MG63 (cell line): ENCODE results near the gene CYB561A3. TPM values are rescaled to one million over a fixed set of nuclear protein-coding genes. Genes with fewer than 3 reads are reported as not detected.
A peak's percentile ranks its signal among the peaks of the same experiment; 100 is the strongest.
"Not testable (repeated sequence)": the region's sequence is repeated elsewhere in the genome, so short reads cannot be mapped to it uniquely, and the experiment has no call there.

Source experiments
- DNase-seq: peaks from one replicate; pipeline ENCODE4 v3.0.0-alpha.2; 2020
- H3K27me3 ChIP-seq: fragments of 250-450 bp; sonication (Bioruptor Pico); 2 replicates; pipeline ENCODE4 v1.5.1; 2020; ENCODE audit warnings: mild to moderate bottlenecking, moderate library complexity
- H3K36me3 ChIP-seq: fragments of 250-450 bp; sonication (Bioruptor Pico); 2 replicates; pipeline ENCODE4 v1.5.1; 2020; ENCODE audit warnings: mild to moderate bottlenecking, moderate library complexity
- H3K4me3 ChIP-seq: fragments of 250-450 bp; sonication (Bioruptor Pico); 2 replicates; pipeline ENCODE4 v1.5.1; 2020; ENCODE audit warnings: mild to moderate bottlenecking, moderate library complexity
- H3K9me3 ChIP-seq: fragments of 250-450 bp; sonication (Bioruptor Pico); 2 replicates; pipeline ENCODE4 v1.5.1; 2020; ENCODE audit warnings: mild to moderate bottlenecking, moderate library complexity
- total RNA-seq: library from RNA; depleted of rRNA; stranded (reverse); fragments of >200 nt; shearing (Covaris generic); gene quantifications from 2 replicates; pipeline ENCODE4 v1.2.3, GENCODE V29; 2014; ENCODE audit warnings: low replicate concordance; rRNA removed

The CYB561A3 gene
- 50.5 and 60.2 TPM in 2 replicates for total RNA-seq

- Histone ChIP-seq H3K4me3 (peak within 1 kb of the TSS; percentile 73), H3K36me3 (peaks cover 41% of the 10 kb centered on the region), H3K27me3 (no peaks in the 10 kb centered on the region), H3K9me3 (no peaks in the 10 kb centered on the region)
- DNase-seq, result peak; percentile 95
These were observed at the start of gene CYB561A3, which contains the start of gene TMEM138 for GRCh38 chr11:61361741-61362541. TSS of gene CYB561A3 (minus strand) at chr11:61361882. CDS start at chr11:61356713, 5,169 bp downstream. TSS of gene TMEM138 (plus strand) at chr11:61362374. CDS start at chr11:61364391, 2,017 bp downstream.

- peaks cover 91% of the 10 kb centered on the region for H3K36me3 ChIP-seq
- H3K4me3 ChIP-seq, result no peak overlapping the region
- no peaks in the 10 kb centered on the region for H3K9me3 ChIP-seq
- no peak for DNase-seq
- no peaks in the 10 kb centered on the region for H3K27me3 ChIP-seq
These were observed 45.5 kb upstream of the CYB561A3 start for GRCh38 chr11:61406991-61407728.

- H3K4me3 ChIP-seq, result no peak overlapping the region
- no peak for DNase-seq
- no peaks in the 10 kb centered on the region for H3K27me3 ChIP-seq
- no peaks in the 10 kb centered on the region for H3K9me3 ChIP-seq
- peaks cover 88% of the 10 kb centered on the region for H3K36me3 ChIP-seq
These were observed 44.4 kb upstream of the CYB561A3 start for GRCh38 chr11:61406067-61406466.

DNA sequence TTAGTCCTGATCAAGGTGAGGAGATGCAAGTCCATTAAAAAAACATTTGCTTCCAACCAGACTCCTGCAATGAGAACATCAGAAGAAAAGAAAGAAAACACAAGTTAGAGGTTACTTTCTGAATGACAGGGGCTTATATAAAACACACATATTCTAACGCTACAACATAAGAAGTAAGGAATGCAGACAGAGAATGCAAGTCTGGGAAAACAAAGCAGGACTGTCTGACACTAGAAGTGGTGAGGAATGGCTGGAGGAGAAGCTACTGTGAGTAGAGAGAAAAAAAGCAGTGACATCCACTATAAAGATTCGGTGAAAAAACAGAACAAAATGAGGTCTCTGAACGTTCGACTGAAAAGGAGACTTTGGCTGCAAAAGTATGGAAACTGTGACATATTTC lies 43.0 kb upstream of the CYB561A3 start:
- Histone ChIP-seq H3K36me3 (peaks cover 74% of the 10 kb centered on the region), H3K9me3 (no peaks in the 10 kb centered on the region), H3K4me3 (no peak overlapping the region), H3K27me3 (no peaks in the 10 kb centered on the region)
- no peak for DNase-seq

GRCh38 chr11:61404103-61404502 lies 42.4 kb upstream of the CYB561A3 start:
- DNase-seq, result no peak
- peaks cover 71% of the 10 kb centered on the region for H3K36me3 ChIP-seq
- H3K4me3 ChIP-seq, result no peak overlapping the region
- no peaks in the 10 kb centered on the region for H3K27me3 ChIP-seq
- H3K9me3 ChIP-seq, result no peaks in the 10 kb centered on the region

DNA sequence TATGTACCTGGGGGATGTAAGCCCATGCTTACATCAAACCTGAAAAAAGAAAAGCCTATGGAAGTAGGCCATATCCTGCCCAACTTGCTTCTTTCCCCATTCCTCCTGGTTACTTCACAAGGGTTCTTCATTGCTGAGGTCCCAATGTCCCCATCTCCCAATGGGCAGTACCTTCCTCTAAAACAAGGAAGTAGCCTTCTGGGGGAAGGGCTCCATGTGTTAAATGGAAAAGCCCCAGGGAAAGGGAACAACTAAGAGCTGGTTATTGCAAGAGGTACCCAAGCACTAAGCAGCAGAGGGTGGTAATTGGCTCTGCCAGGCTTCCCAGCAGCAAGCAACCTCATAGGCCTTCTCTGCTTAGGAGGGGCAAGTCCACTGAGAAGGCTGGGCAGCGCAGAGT lies 42.0 kb upstream of the CYB561A3 start:
- H3K27me3 ChIP-seq, result no peaks in the 10 kb centered on the region
- DNase-seq, result no peak
- H3K4me3 ChIP-seq, result no peak overlapping the region
- peaks cover 66% of the 10 kb centered on the region for H3K36me3 ChIP-seq
- H3K9me3 ChIP-seq, result no peaks in the 10 kb centered on the region

DNA sequence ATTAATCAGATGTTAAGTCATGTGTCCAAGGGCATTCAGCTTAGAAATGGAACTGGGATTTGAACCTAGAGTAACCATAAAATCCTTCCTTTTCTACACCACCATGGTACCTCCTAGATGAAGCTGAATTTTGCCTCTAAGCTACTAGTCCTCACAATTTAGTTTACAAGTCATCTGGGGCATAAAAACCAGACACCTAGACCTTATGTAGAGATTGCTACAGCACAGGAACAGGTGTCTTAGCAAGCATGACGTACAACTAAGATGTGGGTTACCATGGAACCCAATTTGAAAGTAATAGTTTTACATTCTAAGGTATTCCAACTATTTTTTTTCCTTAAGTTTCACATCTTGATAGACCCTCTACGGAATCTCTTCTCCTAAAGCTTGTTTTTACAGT lies 39.9 kb upstream of the CYB561A3 start:
- Histone ChIP-seq H3K4me3 (no peak overlapping the region), H3K9me3 (no peaks in the 10 kb centered on the region), H3K27me3 (no peaks in the 10 kb centered on the region), H3K36me3 (peaks cover 51% of the 10 kb centered on the region)
- DNase-seq, result no peak

GRCh38 chr11:61401173-61401572 lies 39.5 kb upstream of the CYB561A3 start:
- Histone ChIP-seq H3K36me3 (peaks cover 47% of the 10 kb centered on the region), H3K9me3 (no peaks in the 10 kb centered on the region), H3K4me3 (no peak overlapping the region), H3K27me3 (no peaks in the 10 kb centered on the region)
- DNase-seq, result no peak

DNA sequence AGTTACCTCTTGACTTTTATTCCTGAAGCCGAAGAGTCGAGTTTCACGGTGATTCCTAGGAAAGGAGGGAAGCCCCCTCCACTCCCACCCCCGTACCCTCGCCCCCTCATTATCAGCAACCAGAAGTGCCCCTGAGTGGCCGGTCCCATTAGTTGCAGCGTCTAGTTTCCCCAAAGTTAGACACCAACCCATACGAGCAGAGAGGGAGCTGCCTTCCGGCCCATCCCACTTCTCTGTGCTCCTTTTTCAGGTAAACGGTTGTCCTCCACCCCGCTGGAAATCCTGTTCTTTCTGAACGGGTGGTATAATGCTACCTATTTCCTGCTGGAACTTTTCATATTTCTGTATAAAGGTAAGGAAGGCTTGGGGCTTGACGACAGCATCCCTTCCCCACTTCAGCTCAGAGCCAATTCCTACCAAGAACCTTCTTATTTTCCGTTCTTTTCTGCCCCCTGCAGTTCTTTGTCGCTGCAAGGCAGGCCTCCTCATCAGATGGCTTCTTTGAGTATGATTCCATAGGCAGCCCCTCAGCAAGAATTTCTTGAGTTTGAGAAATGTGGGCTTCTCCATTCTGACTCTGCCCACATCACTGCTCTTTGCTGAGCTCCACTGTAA lies 31.4 kb upstream of the CYB561A3 start:
- Histone ChIP-seq H3K4me3 (peak overlapping the region; percentile 82), H3K27me3 (no peaks in the 10 kb centered on the region), H3K9me3 (no peaks in the 10 kb centered on the region), H3K36me3 (peaks cover 10% of the 10 kb centered on the region)
- DNase-seq, result no peak

DNA sequence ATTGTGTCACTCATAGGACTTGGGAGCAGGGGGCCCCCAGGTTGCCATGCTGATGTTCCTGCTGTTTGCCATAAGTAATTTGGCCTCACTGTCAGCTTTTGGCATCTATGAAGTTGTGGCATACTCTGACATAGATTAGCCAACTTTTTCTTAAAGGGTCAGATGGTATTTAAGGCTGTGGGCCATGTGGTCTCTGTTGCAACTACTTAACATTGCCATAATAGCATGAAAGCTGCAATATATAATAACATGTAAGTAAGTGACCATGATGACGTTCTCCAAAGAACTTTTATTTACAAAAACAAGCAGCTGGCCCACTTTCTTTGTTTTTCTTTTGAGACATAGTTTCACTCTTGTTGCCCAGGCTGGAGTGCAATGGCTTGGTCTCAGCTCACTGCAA lies 28.5 kb upstream of the CYB561A3 start:
- H3K27me3 ChIP-seq, result no peaks in the 10 kb centered on the region
- no peak for DNase-seq

DNA sequence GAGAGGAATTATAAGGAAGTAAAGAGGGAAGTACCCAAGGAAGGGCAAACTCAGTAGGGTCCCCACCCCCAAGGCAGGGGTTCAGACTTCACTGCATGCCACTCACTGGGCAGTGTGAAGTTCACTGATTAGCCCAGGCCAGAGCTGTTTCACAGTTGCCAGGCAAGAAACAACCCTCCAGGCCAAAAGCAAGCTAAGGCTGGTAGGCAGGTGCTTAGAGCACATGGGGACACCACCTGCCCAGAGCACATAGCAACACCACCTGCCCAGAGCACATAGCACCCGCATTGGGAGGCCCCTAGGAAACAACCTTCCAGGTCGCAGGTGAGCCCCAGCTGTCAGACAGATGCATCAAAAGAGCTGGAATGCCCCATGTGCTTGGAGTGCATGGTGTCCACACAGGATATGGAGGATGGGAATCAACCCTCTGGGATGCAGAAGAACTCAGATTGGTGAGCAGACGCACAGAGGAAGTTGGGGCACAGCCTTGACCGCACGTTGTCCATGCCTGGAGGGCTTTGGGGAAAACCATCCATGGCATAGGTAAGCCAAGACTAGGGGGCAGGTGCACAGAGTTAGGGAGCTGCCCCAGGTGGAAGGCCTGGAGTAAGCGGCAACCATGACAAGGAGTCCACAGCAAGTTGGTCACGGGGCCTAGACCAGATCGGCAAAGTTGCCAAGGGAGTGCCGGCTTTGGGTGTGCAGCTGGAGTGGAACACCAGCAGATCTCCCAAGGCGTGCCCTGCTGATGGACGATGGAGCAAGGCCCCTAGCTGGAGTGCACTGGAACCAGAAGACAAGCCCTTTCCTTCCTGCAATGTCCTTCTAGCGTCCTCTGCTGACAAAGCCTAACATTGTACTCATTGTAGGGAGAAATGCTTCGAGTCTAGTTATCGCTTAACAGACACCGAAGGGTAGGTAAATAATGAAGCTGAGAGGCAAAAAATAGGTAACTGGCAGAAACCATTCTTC lies 22.9 kb upstream of the CYB561A3 start:
- Histone ChIP-seq H3K36me3 (no peaks in the 10 kb centered on the region), H3K4me3 (no peak overlapping the region), H3K9me3 (no peaks in the 10 kb centered on the region), H3K27me3 (no peaks in the 10 kb centered on the region)
- DNase-seq, result no peak

More for the DNA sequence above, 28.5 kb upstream of the CYB561A3 start:
- Histone ChIP-seq H3K4me3 (no peak overlapping the region), H3K36me3 (0 out of 2 replicates have a peak, but pooled peaks cover 4% of the 10 kb centered on the region), H3K9me3 (no peaks in the 10 kb centered on the region)

GRCh38 chr11:61383859-61384258 lies 22.2 kb upstream of the CYB561A3 start:
- not testable (repeated sequence) for DNase-seq, H3K4me3 ChIP-seq, H3K9me3 ChIP-seq, H3K27me3 ChIP-seq, H3K36me3 ChIP-seq

DNA sequence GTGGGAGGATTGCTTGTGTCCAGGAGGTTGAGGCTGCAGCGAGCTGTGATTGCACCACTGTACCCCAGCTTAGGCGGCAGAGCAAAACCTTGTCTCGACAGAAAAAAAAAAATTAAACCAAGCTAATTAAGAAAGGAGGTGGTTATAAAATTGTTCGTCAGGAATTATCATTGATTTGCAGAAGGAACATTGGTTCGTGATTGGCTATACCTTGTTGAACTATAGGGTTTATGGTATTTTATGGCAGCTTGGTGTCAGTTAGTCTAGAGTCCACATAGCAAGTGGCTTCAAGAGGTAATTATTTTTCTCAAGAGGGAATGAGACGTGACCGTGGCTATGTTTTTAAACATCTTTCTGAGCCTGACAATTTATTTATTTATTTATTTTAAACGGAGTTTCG lies 19.2 kb upstream of the CYB561A3 start:
- Histone ChIP-seq H3K27me3 (no peaks in the 10 kb centered on the region), H3K9me3 (no peaks in the 10 kb centered on the region), H3K36me3 (no peaks in the 10 kb centered on the region), H3K4me3 (no peak overlapping the region)
- DNase-seq, result no peak

DNA sequence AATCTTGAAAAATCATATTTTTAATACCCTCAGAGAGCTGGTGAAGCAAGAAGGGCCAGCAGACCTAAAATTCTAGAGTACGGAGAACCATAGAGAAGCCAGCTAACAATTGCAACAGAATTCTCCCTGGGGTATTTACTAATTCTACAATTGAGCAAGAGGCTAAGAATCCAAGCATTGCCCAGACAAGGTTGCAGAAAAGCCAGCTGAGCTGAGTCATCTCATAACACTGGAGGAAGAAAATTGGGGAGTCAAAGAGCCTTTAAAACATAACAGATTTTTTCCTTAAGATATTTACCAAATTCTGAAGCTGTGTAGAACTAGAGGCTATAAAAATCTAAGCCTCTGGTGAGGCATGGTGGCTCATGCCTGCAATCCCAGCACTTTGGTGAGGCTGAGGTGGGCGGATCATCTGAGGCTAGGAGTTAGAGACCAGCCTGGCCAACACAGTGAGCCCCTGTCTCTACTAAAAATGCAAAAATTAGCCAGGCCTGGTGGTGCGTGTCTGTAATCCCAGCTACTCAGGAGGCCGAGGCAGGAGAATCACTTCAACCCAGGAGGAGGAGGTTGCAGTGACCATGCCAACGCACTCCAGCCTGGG lies 17.1 kb upstream of the CYB561A3 start:
- H3K4me3 ChIP-seq, result no peak overlapping the region
- H3K27me3 ChIP-seq, result no peaks in the 10 kb centered on the region
- peaks cover 6% of the 10 kb centered on the region for H3K36me3 ChIP-seq
- peak; percentile 79 for DNase-seq
- no peaks in the 10 kb centered on the region for H3K9me3 ChIP-seq

GRCh38 chr11:61377461-61378160 lies 15.9 kb upstream of the CYB561A3 start:
- peaks cover 6% of the 10 kb centered on the region for H3K36me3 ChIP-seq
- no peak for DNase-seq

More at GRCh38 chr11:61377461-61378160, 15.9 kb upstream of the CYB561A3 start:
- Histone ChIP-seq H3K9me3 (no peaks in the 10 kb centered on the region), H3K4me3 (no peak overlapping the region), H3K27me3 (no peaks in the 10 kb centered on the region)
